Spleen (tissue), 11 donors: ENCODE measurements around the gene SGPL1. TPM values are rescaled to one million over a fixed set of nuclear protein-coding genes. Genes with fewer than 3 reads are reported as not detected.

Source experiments
- DNase-seq: peaks from one replicate; pipeline ENCODE4 v3.0.0-alpha.2; 2020
- H3K27ac ChIP-seq, 8 donors: fragments of 200-600 bp; sonication (generic) in 7 of 8; 1 replicate in 4 of 8; 2 replicates in 4 of 8; pipeline versions ENCODE4 v1.5.0 to v1.8.0; 2016 to 2021; ENCODE audit warnings: inconsistent platforms in 4 of 8, mild to moderate bottlenecking in 4 of 8, moderate library complexity in 1 of 8
- H3K27me3 ChIP-seq, 7 donors: fragments of 200-600 bp; sonication (generic) in 6 of 7; replicated peaks in 1 of 7; 1 replicate in 4 of 7; 2 replicates in 3 of 7; pipeline versions ENCODE4 v1.5.0 to v1.8.0; 2016 to 2021; ENCODE audit warnings: inconsistent platforms in 3 of 7, mild to moderate bottlenecking in 1 of 7
- H3K36me3 ChIP-seq, 6 donors: fragments of 200-600 bp; sonication (generic) in 5 of 6; 1 replicate in 4 of 6; 2 replicates in 2 of 6; pipeline versions ENCODE4 v1.5.0 to v1.8.0; 2016 to 2021; ENCODE audit warnings: inconsistent platforms in 2 of 6
- H3K4me1 ChIP-seq, 6 donors: fragments of 200-600 bp; sonication (generic) in 5 of 6; 1 replicate in 3 of 6; 2 replicates in 3 of 6; pipeline versions ENCODE4 v1.5.0 to v1.8.0; 2016 to 2021; ENCODE audit warnings: inconsistent platforms in 3 of 6
- H3K4me3 ChIP-seq, 8 donors: fragments of 200-600 bp; sonication (generic) in 7 of 8; 1 replicate in 4 of 8; 2 replicates in 4 of 8; pipeline versions ENCODE4 v1.5.0 to v1.8.0; 2016 to 2021; ENCODE audit warnings: inconsistent platforms in 4 of 8, mild to moderate bottlenecking in 4 of 8, moderate library complexity in 2 of 8
- H3K9me3 ChIP-seq, 8 donors: fragments of 200-600 bp; sonication (generic) in 7 of 8; 1 replicate in 4 of 8; 2 replicates in 4 of 8; pipeline versions ENCODE4 v1.5.0 to v1.8.0; 2016 to 2021; ENCODE audit warnings: inconsistent platforms in 4 of 8
- POLR2A ChIP-seq, 3 donors: fragments of 450-650 bp; IDR thresholded peaks; one replicate each; pipeline ENCODE4 v1.5.1; 2017; ENCODE audit warnings: antibody characterized with exemption in 3 of 3, mild to moderate bottlenecking in 1 of 3
- POLR2AphosphoS5 ChIP-seq, 3 donors: sonication (generic); formaldehyde crosslinking; IDR thresholded peaks; one replicate each; pipeline ENCODE4 v1.5.1; 2017; ENCODE audit warnings: antibody characterized with exemption in 3 of 3
- WGBS, 5 donors: extraction: QIAGEN DNeasy Blood & Tissue Kit in 3 of 5; methylation state at CpG; one replicate each; pipeline versions ENCODE4 v1.1.5 to v1.1.7; 2013 to 2018; 5-methylcytosine and 5-hydroxymethylcytosine counted together
- intact Hi-C: fragments of 100-400 bp; cut with DNase I; formaldehyde crosslinking; loops from one replicate; pipeline ENCODE4 v1.15.0; 2023; ENCODE audit warnings: low total_unique reads
- polyA plus RNA-seq, 3 donors: library from polyadenylated mRNA; stranded (reverse); fragments of 200-250 nt; gene quantifications; one replicate each; pipeline ENCODE4 v1.2.1, GENCODE V29; 2013
- total RNA-seq, 7 donors: library from RNA; depleted of rRNA in 3 of 7; stranded (reverse); fragments of >200 nt in 3 of 7; fragmentation: NEBNext Ultra II Directional in 4 of 7; extraction: Animal tissue kit (Norgen Biotek cat#: 25700) in 4 of 7; gene quantifications; one replicate each; pipeline versions ENCODE4 v1.1.0 to v1.2.1, GENCODE V29; 2016 to 2021
- TF ChIP-seq, protein P1 (sequence below), 11 experiments: fragments of 200-600 bp in 7 of 11; fragments of 450-650 bp in 4 of 11; sonication (generic) in 4 of 11; IDR thresholded peaks in 8 of 11; conservative IDR thresholded peaks in 3 of 11; 1 replicate in 7 of 11; 2 replicates in 4 of 11; pipeline versions ENCODE4 v1.4.0 to v1.8.0; 2016 to 2021; ENCODE audit warnings: antibody characterized with exemption in 11 of 11, inconsistent platforms in 4 of 11, mild to moderate bottlenecking in 1 of 11
- donor health status: healthy with polysubstance abuse.
- donor health status: DM: no; HTN: no; CAD: no; lungs with moderate emphysema.
- donor health status: DM: no; HTN: no; CAD: no.
- donor health status: Bipolar disorder and iron deficiency.
- donor health status: healthy.
- donor health status: DM: no; HTN: no; CAD: no.
- donor health status: DM: yes; HTN: yes; CAD: no.

SGPL1 gene
- total and polyA plus RNA-seq, 10 donors, result 6.8 to 75.1 (median 60.7) TPM

DNA sequence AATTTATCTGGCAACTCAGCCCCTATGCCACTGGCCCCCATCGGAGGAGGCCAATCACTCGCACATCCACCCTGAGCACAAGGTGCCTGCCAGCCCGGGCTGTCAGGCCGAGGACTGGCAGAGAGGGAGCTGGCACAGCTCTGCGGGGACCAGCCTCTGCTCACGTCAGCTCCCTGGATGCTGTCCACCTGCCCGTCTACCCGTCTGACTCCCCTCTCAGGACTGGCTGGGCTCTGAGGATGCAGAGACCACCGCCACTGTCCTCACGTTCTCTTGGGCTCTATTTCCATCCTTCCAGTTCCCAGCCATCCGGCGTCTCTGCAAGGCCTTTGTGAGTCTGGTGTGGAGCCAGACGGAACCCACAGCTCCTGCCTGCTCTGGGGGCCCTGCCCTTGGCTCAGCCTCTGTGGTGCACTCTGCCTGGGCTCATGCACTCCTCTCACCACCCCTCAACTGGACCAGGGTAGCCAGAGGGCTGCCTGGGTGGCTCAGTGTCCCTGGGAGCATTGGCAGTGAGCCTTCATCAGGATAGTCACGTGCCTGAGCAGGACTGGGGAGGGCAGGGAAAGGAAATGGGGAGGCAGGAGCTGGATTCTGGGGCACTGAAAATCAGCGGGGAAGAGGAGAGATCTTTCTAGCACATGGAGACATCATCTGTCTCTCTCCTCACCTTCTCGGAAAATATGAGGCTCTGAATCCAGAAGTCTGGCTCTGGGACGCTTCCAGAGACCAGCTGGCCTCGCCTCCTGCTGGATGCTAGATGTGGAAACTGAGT is 110.7 kb downstream of the SGPL1 start:
- DNase-seq, result no peak
- WGBS, 5 donors, result 83 to 92% (median 85%) methylated on average over 17 to 18 of the region's 18 CpGs
- Histone ChIP-seq H3K27ac (no peak overlapping the region), H3K9me3 (no peaks in the 10 kb centered on the region), H3K36me3 (no peaks in the 10 kb centered on the region), H3K27me3 (peaks cover 0 to 55% (median 0%) of the 10 kb centered on the region in 7 donors), H3K4me3 (no peak overlapping the region), H3K4me1 (peaks cover 0 to 7% (median 5%) of the 10 kb centered on the region in 6 donors)
- intact Hi-C loops, result loop anchor here (5.0 to 10.0 kb wide), 2 partner anchors 286 to 358 kb away; partner anchors contain the start of gene UNC5B
- no peak for TF ChIP-seq POLR2A (IDR thresholded peaks at IDR 0.05)
- TF ChIP-seq POLR2AphosphoS5 (IDR thresholded peaks at IDR 0.05), result no peak
- TF ChIP-seq, protein P1, sequence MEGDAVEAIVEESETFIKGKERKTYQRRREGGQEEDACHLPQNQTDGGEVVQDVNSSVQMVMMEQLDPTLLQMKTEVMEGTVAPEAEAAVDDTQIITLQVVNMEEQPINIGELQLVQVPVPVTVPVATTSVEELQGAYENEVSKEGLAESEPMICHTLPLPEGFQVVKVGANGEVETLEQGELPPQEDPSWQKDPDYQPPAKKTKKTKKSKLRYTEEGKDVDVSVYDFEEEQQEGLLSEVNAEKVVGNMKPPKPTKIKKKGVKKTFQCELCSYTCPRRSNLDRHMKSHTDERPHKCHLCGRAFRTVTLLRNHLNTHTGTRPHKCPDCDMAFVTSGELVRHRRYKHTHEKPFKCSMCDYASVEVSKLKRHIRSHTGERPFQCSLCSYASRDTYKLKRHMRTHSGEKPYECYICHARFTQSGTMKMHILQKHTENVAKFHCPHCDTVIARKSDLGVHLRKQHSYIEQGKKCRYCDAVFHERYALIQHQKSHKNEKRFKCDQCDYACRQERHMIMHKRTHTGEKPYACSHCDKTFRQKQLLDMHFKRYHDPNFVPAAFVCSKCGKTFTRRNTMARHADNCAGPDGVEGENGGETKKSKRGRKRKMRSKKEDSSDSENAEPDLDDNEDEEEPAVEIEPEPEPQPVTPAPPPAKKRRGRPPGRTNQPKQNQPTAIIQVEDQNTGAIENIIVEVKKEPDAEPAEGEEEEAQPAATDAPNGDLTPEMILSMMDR (IDR thresholded peaks at IDR 0.05 in 8 of 11, conservative IDR thresholded peaks at IDR 0.05 in 3 of 11), result no peak

DNA sequence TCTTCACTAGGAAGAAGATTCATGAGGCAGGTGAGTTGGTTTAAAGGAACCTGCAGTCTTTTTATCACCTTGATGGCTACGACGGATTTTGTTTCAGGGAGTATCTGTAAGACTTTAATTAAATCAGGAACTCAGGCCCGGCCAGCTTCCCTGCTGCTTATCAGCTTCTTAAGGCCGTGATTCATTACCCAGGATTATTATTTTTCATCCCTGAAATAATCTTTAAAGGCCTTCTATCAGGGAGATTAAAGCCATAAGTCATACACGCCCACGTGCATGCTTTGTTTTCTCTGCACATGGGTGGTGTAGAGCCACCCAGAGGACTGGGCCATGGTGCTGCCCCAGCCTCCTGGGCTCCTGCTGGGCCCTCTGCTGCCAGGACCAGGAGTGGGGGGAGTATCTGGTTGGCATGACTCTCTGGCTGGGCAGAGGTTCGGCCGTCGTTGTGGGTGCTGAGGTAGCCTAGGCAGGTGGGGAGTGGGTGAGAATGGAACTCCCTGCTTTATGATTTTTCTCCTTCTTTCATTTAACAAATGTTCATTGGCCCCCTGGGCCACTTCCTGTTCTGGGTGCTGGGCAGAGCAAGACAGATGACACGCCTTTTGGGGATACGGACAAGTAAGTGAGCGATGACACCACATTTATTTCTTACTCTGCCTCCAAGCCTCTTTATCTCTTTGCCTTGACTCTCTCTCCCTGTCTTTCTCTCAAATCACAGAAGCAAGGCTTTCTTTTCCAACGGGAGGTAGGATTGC is 111.6 kb downstream of the SGPL1 start:
- DNase-seq, result no peak
- Histone ChIP-seq H3K4me1 (peaks cover 0 to 7% (median 5%) of the 10 kb centered on the region in 6 donors), H3K36me3 (no peaks in the 10 kb centered on the region), H3K27me3 (peaks cover 0 to 51% (median 0%) of the 10 kb centered on the region in 7 donors), H3K9me3 (no peaks in the 10 kb centered on the region), H3K4me3 (no peak overlapping the region), H3K27ac (no peak overlapping the region)
- TF ChIP-seq, protein P1 (IDR thresholded peaks at IDR 0.05 in 8 of 11, conservative IDR thresholded peaks at IDR 0.05 in 3 of 11), result no peak
- TF ChIP-seq POLR2A (IDR thresholded peaks at IDR 0.05) (no peak), POLR2AphosphoS5 (IDR thresholded peaks at IDR 0.05) (no peak)
- intact Hi-C loops, result loop anchor here (5.0 to 10.0 kb wide), 2 partner anchors 285 to 357 kb away; partner anchors contain the start of gene UNC5B
- 74 to 85% (median 85%) methylated on average over 13 of the region's 13 CpGs for WGBS, 5 donors

DNA sequence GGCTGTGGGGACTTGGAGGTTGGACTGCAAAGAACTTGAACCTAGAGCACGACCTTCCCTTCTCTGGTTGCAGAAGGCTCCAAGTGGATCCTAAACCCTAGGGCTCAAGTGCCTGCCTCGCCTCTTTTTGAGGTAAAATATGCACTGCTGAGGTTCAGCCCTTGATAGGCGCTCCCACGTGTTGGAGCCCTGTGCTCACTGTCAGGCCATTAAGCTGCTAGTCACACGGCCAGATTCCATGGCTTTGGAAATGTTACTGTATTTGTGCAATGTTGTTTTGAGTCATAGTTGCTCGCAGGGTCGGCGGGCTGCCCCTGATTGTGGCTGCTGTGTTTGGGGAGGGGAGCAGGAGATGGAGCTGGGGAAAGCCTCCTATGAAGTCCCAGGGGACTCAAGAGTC is 112.4 kb downstream of the SGPL1 start:
- H3K27me3 ChIP-seq, result peaks cover 0 to 51% (median 0%) of the 10 kb centered on the region in 7 donors
- H3K27ac ChIP-seq, result no peak overlapping the region
- WGBS, 5 donors, result 57 to 84% (median 76%) methylated on average over 8 of the region's 8 CpGs
- H3K36me3 ChIP-seq, result no peaks in the 10 kb centered on the region
- TF ChIP-seq, protein P1 (IDR thresholded peaks at IDR 0.05 in 8 of 11, conservative IDR thresholded peaks at IDR 0.05 in 3 of 11), result no peak
- intact Hi-C loops, result loop anchor here (5.0 to 10.0 kb wide), 2 partner anchors 284 to 357 kb away; partner anchors contain the start of gene UNC5B
- peaks cover 0 to 7% (median 5%) of the 10 kb centered on the region in 6 donors for H3K4me1 ChIP-seq
- no peak overlapping the region for H3K4me3 ChIP-seq
- no peaks in the 10 kb centered on the region for H3K9me3 ChIP-seq
- DNase-seq, result no peak
